GM21526 (cell line): ENCODE data around the gene STXBP3.
"Not testable (repeated sequence)": the region's sequence is repeated elsewhere in the genome, so short reads cannot be mapped to it uniquely, and the experiment has no call there.

Source experiments
- ATAC-seq: cut with Tn5 transposase; IDR thresholded peaks from one replicate; pipeline ENCODE4 v1.9.1; 2021; ENCODE audit warnings: moderate library complexity; ENCODE audit not compliant: unreplicated experiment, low FRiP score

The STXBP3 gene

GRCh38 chr1:108728327-108728923 is 18.0 kb upstream of the STXBP3 start:
- no peak for ATAC-seq

- no peak for ATAC-seq
These were observed 17.0 kb upstream of the STXBP3 start for GRCh38 chr1:108729481-108729880.

GRCh38 chr1:108732398-108732797 is 14.1 kb upstream of the STXBP3 start:
- ATAC-seq: no peak

- ATAC-seq: no peak
These were observed 12.2 kb upstream of the STXBP3 start for GRCh38 chr1:108734171-108734865.

- no peak for ATAC-seq
These were observed 4.2 kb upstream of the STXBP3 start for GRCh38 chr1:108742253-108742652.

- ATAC-seq: no peak
These were observed 493 bp upstream of the STXBP3 start for GRCh38 chr1:108745980-108746381.

- ATAC-seq: no peak
These were observed 837 bp downstream of the STXBP3 start for GRCh38 chr1:108747171-108747850.

GRCh38 chr1:108747898-108748297 is 1.4 kb downstream of the STXBP3 start:
- ATAC-seq: no peak

GRCh38 chr1:108749081-108749480 is 2.6 kb downstream of the STXBP3 start:
- no peak for ATAC-seq

GRCh38 chr1:108750476-108751181 is 4.2 kb downstream of the STXBP3 start:
- no peak for ATAC-seq

- ATAC-seq: no peak
These were observed 6.9 kb downstream of the STXBP3 start for GRCh38 chr1:108753363-108753762.

- ATAC-seq: no peak
These were observed 12.3 kb downstream of the STXBP3 start for GRCh38 chr1:108758796-108759195.

GRCh38 chr1:108767115-108767514 is 20.6 kb downstream of the STXBP3 start:
- no peak for ATAC-seq

- no peak for ATAC-seq
These were observed 21.2 kb downstream of the STXBP3 start for GRCh38 chr1:108767708-108768107.

GRCh38 chr1:108777839-108778238 is 31.4 kb downstream of the STXBP3 start:
- no peak for ATAC-seq

GRCh38 chr1:108779455-108779854 is 33.0 kb downstream of the STXBP3 start:
- ATAC-seq: no peak

GRCh38 chr1:108780937-108781574 is 34.6 kb downstream of the STXBP3 start:
- no peak for ATAC-seq

GRCh38 chr1:108781575-108781944 is 35.1 kb downstream of the STXBP3 start:
- ATAC-seq: not testable (repeated sequence)

- no peak for ATAC-seq
These were observed 38.8 kb downstream of the STXBP3 start for GRCh38 chr1:108785264-108785663.

GRCh38 chr1:108785880-108786279 is 39.4 kb downstream of the STXBP3 start:
- no peak for ATAC-seq

GRCh38 chr1:108791790-108792189 is 45.3 kb downstream of the STXBP3 start:
- no peak for ATAC-seq
